ENCODE measurements around the gene SLC36A1.

- TF ChIP-seq CTCF (IDR thresholded peaks at IDR 0.05; ENCODE audit: low read length) (no peak), EZH2 (IDR thresholded peaks at IDR 0.05; ENCODE audit: borderline replicate concordance, low read length) (no peak)
Measured at GRCh38 chr5:151504006-151504405, 56.6 kb downstream of the SLC36A1 start.
